ENCODE measurements around the gene WWC2. TPM values are rescaled to one million over a fixed set of nuclear protein-coding genes. Genes with fewer than 3 reads are reported as not detected.

Gene WWC2
- total and polyA plus RNA-seq, 2 experiments from 2014 or later = 19.3 to 24.7 TPM

- H3K9me3 ChIP-seq (ENCODE audit: low read depth) = no peaks in the 10 kb centered on the region
- peaks cover 34% of the 10 kb centered on the region for H3K4me1 ChIP-seq (ENCODE audit: insufficient read depth)
- no peaks in the 10 kb centered on the region for H3K36me3 ChIP-seq (replicated peaks; ENCODE audit: insufficient read depth, low read depth)
- peak overlapping the region; percentile 52 for H3K4me2 ChIP-seq
- no peak for DNase-seq (ENCODE audit: low spot score)
- peaks cover 74% of the 10 kb centered on the region for H3K79me2 ChIP-seq
- peak overlapping the region; percentile 21 for H3K27ac ChIP-seq
- no peaks in the 10 kb centered on the region for H4K20me1 ChIP-seq (ENCODE audit: insufficient read depth, poor library complexity, severe bottlenecking)
- TF ChIP-seq CTCF (IDR thresholded peaks at IDR 0.05; ENCODE audit: poor library complexity) (no peak), EZH2 (IDR thresholded peaks at IDR 0.05; ENCODE audit: borderline replicate concordance) (no peak), EZH2phosphoT487 (IDR thresholded peaks at IDR 0.05; ENCODE audit: low read depth, severe bottlenecking, unreplicated experiment) (no peak)
- H3K27me3 ChIP-seq = no peaks in the 10 kb centered on the region
- H2AFZ ChIP-seq = no peak overlapping the region
- 47% methylated on average over 4 of the region's 4 CpGs for WGBS (ENCODE audit: low lambda C conversion rate, missing lambda C conversion rate)
- no peaks in the 10 kb centered on the region for H3K9me2 ChIP-seq (replicated peaks; ENCODE audit: insufficient read depth)
- no peak overlapping the region for H3K4me3 ChIP-seq
Measured at GRCh38 chr4:183171484-183172267, 72.6 kb downstream of the WWC2 start.

DNA sequence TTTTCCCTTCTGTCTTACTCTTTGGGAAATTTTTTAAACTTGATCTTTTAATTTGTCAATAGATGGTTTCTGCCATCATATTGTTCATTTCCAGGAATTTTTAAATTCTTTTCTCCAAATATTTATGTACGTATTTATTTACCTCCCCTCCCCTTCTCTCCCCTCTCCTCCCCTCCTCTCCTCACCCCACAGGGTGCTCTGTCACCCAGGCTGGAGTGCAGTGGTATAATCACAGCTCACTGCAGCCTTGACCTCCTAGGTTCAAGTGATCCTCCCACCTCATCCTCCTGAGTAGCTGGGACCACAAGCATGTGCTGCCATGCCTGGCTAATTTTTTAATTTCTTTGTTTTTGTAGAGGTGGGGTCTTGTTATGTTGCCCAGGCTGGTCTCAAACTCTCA lies 73.8 kb downstream of the WWC2 start:
- H4K20me1 ChIP-seq (ENCODE audit: insufficient read depth, poor library complexity, severe bottlenecking) = no peaks in the 10 kb centered on the region
- WGBS (ENCODE audit: low lambda C conversion rate, missing lambda C conversion rate) = 80% methylated on average over 1 of the region's 1 CpG
- H3K9me2 ChIP-seq (replicated peaks; ENCODE audit: insufficient read depth) = no peaks in the 10 kb centered on the region
- no peak for DNase-seq (ENCODE audit: low spot score)
- no peak overlapping the region for H3K4me2 ChIP-seq
- no peak for TF ChIP-seq EZH2 (IDR thresholded peaks at IDR 0.05; ENCODE audit: borderline replicate concordance)
- H3K27ac ChIP-seq = no peak overlapping the region
- no peak overlapping the region for H3K4me3 ChIP-seq
- no peaks in the 10 kb centered on the region for H3K27me3 ChIP-seq
- no peak overlapping the region for H2AFZ ChIP-seq
- peaks cover 68% of the 10 kb centered on the region for H3K79me2 ChIP-seq
- H3K4me1 ChIP-seq (ENCODE audit: insufficient read depth) = peaks cover 34% of the 10 kb centered on the region
- H3K36me3 ChIP-seq (replicated peaks; ENCODE audit: insufficient read depth, low read depth) = no peaks in the 10 kb centered on the region
- H3K9me3 ChIP-seq (ENCODE audit: low read depth) = no peaks in the 10 kb centered on the region

- no peak overlapping the region for H3K4me3 ChIP-seq
- TF ChIP-seq EZH2phosphoT487 (IDR thresholded peaks at IDR 0.05; ENCODE audit: low read depth, severe bottlenecking, unreplicated experiment) (no peak), CTCF (IDR thresholded peaks at IDR 0.05; ENCODE audit: poor library complexity) (no peak), EZH2 (IDR thresholded peaks at IDR 0.05; ENCODE audit: borderline replicate concordance) (no peak)
- no peaks in the 10 kb centered on the region for H3K9me2 ChIP-seq (replicated peaks; ENCODE audit: insufficient read depth)
- no peak overlapping the region for H3K4me2 ChIP-seq
- H3K27me3 ChIP-seq = no peaks in the 10 kb centered on the region
- H3K9me3 ChIP-seq (ENCODE audit: low read depth) = no peaks in the 10 kb centered on the region
- no peak overlapping the region for H2AFZ ChIP-seq
- H4K20me1 ChIP-seq (ENCODE audit: insufficient read depth, poor library complexity, severe bottlenecking) = no peaks in the 10 kb centered on the region
- peaks cover 34% of the 10 kb centered on the region for H3K4me1 ChIP-seq (ENCODE audit: insufficient read depth)
- H3K27ac ChIP-seq = peak overlapping the region; percentile 4
- H3K79me2 ChIP-seq = peaks cover 68% of the 10 kb centered on the region
- no peak for DNase-seq (ENCODE audit: low spot score)
- no peaks in the 10 kb centered on the region for H3K36me3 ChIP-seq (replicated peaks; ENCODE audit: insufficient read depth, low read depth)
- WGBS (ENCODE audit: low lambda C conversion rate, missing lambda C conversion rate) = 53% methylated on average over 13 of the region's 13 CpGs
Measured at GRCh38 chr4:183173580-183174526, 74.8 kb downstream of the WWC2 start.
